Spleen (tissue), 11 donors: ENCODE data around the gene CSF3R. TPM values are rescaled to one million over a fixed set of nuclear protein-coding genes. Genes with fewer than 3 reads are reported as not detected.

ENCODE experiments used
- DNase-seq: peaks from one replicate; pipeline ENCODE4 v3.0.0-alpha.2; 2020
- H3K27ac ChIP-seq, 8 donors: fragments of 200-600 bp; sonication (generic) in 7 of 8; 1 replicate in 4 of 8; 2 replicates in 4 of 8; pipeline versions ENCODE4 v1.5.0 to v1.8.0; 2016 to 2021; ENCODE audit warnings: inconsistent platforms in 4 of 8, mild to moderate bottlenecking in 4 of 8, moderate library complexity in 1 of 8
- H3K27me3 ChIP-seq, 7 donors: fragments of 200-600 bp; sonication (generic) in 6 of 7; replicated peaks in 1 of 7; 1 replicate in 4 of 7; 2 replicates in 3 of 7; pipeline versions ENCODE4 v1.5.0 to v1.8.0; 2016 to 2021; ENCODE audit warnings: inconsistent platforms in 3 of 7, mild to moderate bottlenecking in 1 of 7
- H3K36me3 ChIP-seq, 6 donors: fragments of 200-600 bp; sonication (generic) in 5 of 6; 1 replicate in 4 of 6; 2 replicates in 2 of 6; pipeline versions ENCODE4 v1.5.0 to v1.8.0; 2016 to 2021; ENCODE audit warnings: inconsistent platforms in 2 of 6
- H3K4me1 ChIP-seq, 6 donors: fragments of 200-600 bp; sonication (generic) in 5 of 6; 1 replicate in 3 of 6; 2 replicates in 3 of 6; pipeline versions ENCODE4 v1.5.0 to v1.8.0; 2016 to 2021; ENCODE audit warnings: inconsistent platforms in 3 of 6
- H3K4me3 ChIP-seq, 8 donors: fragments of 200-600 bp; sonication (generic) in 7 of 8; 1 replicate in 4 of 8; 2 replicates in 4 of 8; pipeline versions ENCODE4 v1.5.0 to v1.8.0; 2016 to 2021; ENCODE audit warnings: inconsistent platforms in 4 of 8, mild to moderate bottlenecking in 4 of 8, moderate library complexity in 2 of 8
- H3K9me3 ChIP-seq, 8 donors: fragments of 200-600 bp; sonication (generic) in 7 of 8; 1 replicate in 4 of 8; 2 replicates in 4 of 8; pipeline versions ENCODE4 v1.5.0 to v1.8.0; 2016 to 2021; ENCODE audit warnings: inconsistent platforms in 4 of 8
- POLR2A ChIP-seq, 3 donors: fragments of 450-650 bp; IDR thresholded peaks; one replicate each; pipeline ENCODE4 v1.5.1; 2017; ENCODE audit warnings: antibody characterized with exemption in 3 of 3, mild to moderate bottlenecking in 1 of 3
- POLR2AphosphoS5 ChIP-seq, 3 donors: sonication (generic); formaldehyde crosslinking; IDR thresholded peaks; one replicate each; pipeline ENCODE4 v1.5.1; 2017; ENCODE audit warnings: antibody characterized with exemption in 3 of 3
- WGBS, 5 donors: extraction: QIAGEN DNeasy Blood & Tissue Kit in 3 of 5; methylation state at CpG; one replicate each; pipeline versions ENCODE4 v1.1.5 to v1.1.7; 2013 to 2018; 5-methylcytosine and 5-hydroxymethylcytosine counted together
- intact Hi-C: fragments of 100-400 bp; cut with DNase I; formaldehyde crosslinking; loops from one replicate; pipeline ENCODE4 v1.15.0; 2023; ENCODE audit warnings: low total_unique reads
- polyA plus RNA-seq, 3 donors: library from polyadenylated mRNA; stranded (reverse); fragments of 200-250 nt; gene quantifications; one replicate each; pipeline ENCODE4 v1.2.1, GENCODE V29; 2013
- total RNA-seq, 7 donors: library from RNA; depleted of rRNA in 3 of 7; stranded (reverse); fragments of >200 nt in 3 of 7; fragmentation: NEBNext Ultra II Directional in 4 of 7; extraction: Animal tissue kit (Norgen Biotek cat#: 25700) in 4 of 7; gene quantifications; one replicate each; pipeline versions ENCODE4 v1.1.0 to v1.2.1, GENCODE V29; 2016 to 2021
- TF ChIP-seq, protein P1 (sequence below), 11 experiments: fragments of 200-600 bp in 7 of 11; fragments of 450-650 bp in 4 of 11; sonication (generic) in 4 of 11; IDR thresholded peaks in 8 of 11; conservative IDR thresholded peaks in 3 of 11; 1 replicate in 7 of 11; 2 replicates in 4 of 11; pipeline versions ENCODE4 v1.4.0 to v1.8.0; 2016 to 2021; ENCODE audit warnings: antibody characterized with exemption in 11 of 11, inconsistent platforms in 4 of 11, mild to moderate bottlenecking in 1 of 11
- donor health status: healthy with polysubstance abuse.
- donor health status: DM: no; HTN: no; CAD: no; lungs with moderate emphysema.
- donor health status: DM: no; HTN: no; CAD: no.
- donor health status: Bipolar disorder and iron deficiency.
- donor health status: healthy.
- donor health status: DM: no; HTN: no; CAD: no.
- donor health status: DM: yes; HTN: yes; CAD: no.

Gene CSF3R
- total and polyA plus RNA-seq, 10 donors: 8.9 to 795 (median 220) TPM

DNA sequence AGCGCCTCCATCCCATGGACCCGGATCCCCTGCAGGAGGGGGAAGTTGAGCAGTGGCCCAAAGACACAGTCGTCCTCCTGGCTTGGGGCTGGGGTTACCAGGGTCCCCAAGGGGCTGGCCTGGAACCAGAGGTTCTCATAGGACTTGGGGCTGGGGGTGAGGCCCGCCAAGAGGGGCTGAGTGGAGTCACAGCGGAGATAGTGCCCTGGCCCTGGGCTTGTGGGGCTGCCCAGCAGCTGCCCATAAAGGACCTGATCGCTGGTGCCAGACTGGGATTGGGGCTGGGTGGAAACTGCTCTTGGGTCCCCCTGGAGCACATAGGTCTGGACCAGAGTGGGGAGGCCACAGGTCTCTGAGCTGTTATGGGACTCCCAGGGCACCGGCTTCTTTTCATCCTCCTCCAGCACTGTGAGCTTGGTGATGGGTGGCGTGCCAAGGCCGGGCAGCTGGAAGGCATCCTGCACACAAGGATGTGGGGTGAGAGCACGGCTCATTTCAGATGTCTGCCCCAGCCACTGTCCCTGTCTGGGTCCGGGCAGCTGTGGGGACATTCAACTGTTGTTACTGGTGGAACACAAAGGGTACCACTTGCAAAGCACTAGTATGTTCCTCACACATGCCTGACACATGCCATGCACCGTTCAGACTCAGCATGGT is 16.2 kb downstream of the CSF3R start:
- H3K27me3 ChIP-seq: no peaks in the 10 kb centered on the region
- WGBS, 5 donors: 87 to 94% (median 93%) methylated on average over 9 to 12 of the region's 12 CpGs
- TF ChIP-seq, protein P1, sequence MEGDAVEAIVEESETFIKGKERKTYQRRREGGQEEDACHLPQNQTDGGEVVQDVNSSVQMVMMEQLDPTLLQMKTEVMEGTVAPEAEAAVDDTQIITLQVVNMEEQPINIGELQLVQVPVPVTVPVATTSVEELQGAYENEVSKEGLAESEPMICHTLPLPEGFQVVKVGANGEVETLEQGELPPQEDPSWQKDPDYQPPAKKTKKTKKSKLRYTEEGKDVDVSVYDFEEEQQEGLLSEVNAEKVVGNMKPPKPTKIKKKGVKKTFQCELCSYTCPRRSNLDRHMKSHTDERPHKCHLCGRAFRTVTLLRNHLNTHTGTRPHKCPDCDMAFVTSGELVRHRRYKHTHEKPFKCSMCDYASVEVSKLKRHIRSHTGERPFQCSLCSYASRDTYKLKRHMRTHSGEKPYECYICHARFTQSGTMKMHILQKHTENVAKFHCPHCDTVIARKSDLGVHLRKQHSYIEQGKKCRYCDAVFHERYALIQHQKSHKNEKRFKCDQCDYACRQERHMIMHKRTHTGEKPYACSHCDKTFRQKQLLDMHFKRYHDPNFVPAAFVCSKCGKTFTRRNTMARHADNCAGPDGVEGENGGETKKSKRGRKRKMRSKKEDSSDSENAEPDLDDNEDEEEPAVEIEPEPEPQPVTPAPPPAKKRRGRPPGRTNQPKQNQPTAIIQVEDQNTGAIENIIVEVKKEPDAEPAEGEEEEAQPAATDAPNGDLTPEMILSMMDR (IDR thresholded peaks at IDR 0.05 in 8 of 11, conservative IDR thresholded peaks at IDR 0.05 in 3 of 11): no peak
- TF ChIP-seq POLR2AphosphoS5 (IDR thresholded peaks at IDR 0.05): peak in 1 of 3 donors; percentile 68
- intact Hi-C loops: no loop called here
- peaks cover 11 to 45% (median 21%) of the 10 kb centered on the region in 6 donors for H3K4me1 ChIP-seq
- H3K27ac ChIP-seq: peak overlapping the region in 1 of 8 donors; percentile 95
- no peak overlapping the region for H3K4me3 ChIP-seq
- H3K9me3 ChIP-seq: no peaks in the 10 kb centered on the region
- DNase-seq: peak; percentile 72
- H3K36me3 ChIP-seq: peaks cover 0 to 73% (median 11%) of the 10 kb centered on the region in 6 donors

DNA sequence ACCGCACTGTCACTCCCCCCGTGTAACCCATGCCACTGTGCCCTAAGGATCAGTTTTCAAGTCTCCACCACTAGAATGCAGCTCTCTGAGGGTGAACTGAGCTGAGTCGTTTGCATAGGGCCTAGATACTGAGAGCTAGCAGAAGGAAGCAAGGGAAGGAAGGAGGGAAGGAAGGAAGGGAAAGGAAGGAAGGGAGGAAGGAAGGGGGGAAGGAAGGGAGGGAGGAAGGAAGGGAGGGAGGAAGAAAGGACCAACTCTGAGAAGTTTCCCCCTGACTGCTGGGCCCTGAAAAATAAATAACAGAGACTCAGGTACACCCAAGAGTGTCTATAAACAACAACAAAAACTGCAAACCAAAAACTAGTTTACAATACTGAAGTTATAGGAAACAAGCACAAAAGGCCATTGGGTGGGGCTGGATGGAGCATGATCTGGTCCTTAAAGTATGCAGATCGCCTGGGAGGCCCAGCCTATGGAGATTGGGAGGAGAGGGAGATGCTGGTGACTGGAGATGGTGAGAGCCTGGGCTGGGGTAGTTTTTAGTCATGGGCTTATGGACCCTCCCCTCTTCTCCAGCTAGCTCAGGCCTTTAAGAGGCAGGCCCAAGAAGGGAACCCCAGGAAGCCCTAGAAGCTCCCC is 16.9 kb downstream of the CSF3R start:
- WGBS, 5 donors: 61 to 80% (median 74%) methylated on average over 4 of the region's 4 CpGs
- intact Hi-C loops: no loop called here
- peak overlapping the region in 2 of 8 donors; percentile 92 to 95 for H3K27ac ChIP-seq

DNA sequence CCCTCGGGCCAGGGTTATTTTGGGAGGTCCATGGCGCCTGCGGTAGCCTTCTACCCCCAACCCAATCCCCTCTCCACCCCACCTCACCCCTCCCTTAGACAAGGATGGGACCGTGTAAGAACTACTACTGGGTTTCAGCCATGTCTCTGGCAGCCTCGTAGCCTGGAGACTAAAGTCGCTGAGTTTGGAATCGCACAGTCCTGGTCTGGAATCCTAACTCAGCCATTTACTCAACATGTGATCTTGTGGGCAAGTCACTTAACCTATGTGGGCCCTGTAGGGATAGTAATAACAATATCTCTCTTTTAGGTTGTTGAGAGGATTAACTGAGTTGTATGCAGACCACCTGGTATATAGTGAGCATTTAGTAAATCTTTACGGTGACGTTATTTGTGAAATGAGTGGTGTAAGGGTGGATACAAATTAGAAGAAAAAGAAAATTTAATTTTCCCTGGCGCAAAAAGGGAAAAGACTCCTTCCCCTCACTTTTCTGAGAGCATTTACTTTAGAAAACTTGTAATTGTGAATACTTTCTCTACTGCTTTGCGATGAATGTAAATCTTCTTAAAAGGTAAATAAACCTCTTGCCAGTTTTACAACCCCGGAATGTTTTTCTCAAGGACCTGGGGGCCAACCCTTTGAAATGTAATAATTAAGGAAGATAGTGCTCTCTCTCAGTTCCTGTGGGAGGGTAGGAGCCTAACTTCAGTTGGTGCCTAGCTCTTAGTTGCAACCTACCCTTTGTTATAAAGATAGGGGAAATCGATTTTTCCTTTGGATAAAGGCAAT is 17.9 kb downstream of the CSF3R start:
- intact Hi-C loops: no loop called here

More for the DNA sequence above, 16.9 kb downstream of the CSF3R start:
- peaks cover 0 to 73% (median 17%) of the 10 kb centered on the region in 6 donors for H3K36me3 ChIP-seq
- H3K27me3 ChIP-seq: no peaks in the 10 kb centered on the region
- peaks cover 11 to 45% (median 22%) of the 10 kb centered on the region in 6 donors for H3K4me1 ChIP-seq
- no peak overlapping the region for H3K4me3 ChIP-seq
- DNase-seq: peak; percentile 25
- H3K9me3 ChIP-seq: no peaks in the 10 kb centered on the region
- TF ChIP-seq, protein P1 (IDR thresholded peaks at IDR 0.05 in 8 of 11, conservative IDR thresholded peaks at IDR 0.05 in 3 of 11): no peak
- no peak for TF ChIP-seq POLR2A (IDR thresholded peaks at IDR 0.05)
- no peak for TF ChIP-seq POLR2AphosphoS5 (IDR thresholded peaks at IDR 0.05)

More for the DNA sequence above, 17.9 kb downstream of the CSF3R start:
- Histone ChIP-seq H3K4me1 (peaks cover 11 to 50% (median 22%) of the 10 kb centered on the region in 6 donors), H3K4me3 (peak overlapping the region; percentile 73 to 99 (median 98)), H3K27me3 (no peaks in the 10 kb centered on the region), H3K27ac (peak overlapping the region; percentile 88 to 95 (median 91)), H3K9me3 (no peaks in the 10 kb centered on the region), H3K36me3 (peaks cover 0 to 73% (median 27%) of the 10 kb centered on the region in 6 donors)
- TF ChIP-seq POLR2A (IDR thresholded peaks at IDR 0.05): no peak
- TF ChIP-seq POLR2AphosphoS5 (IDR thresholded peaks at IDR 0.05): no peak
- TF ChIP-seq, protein P1 (IDR thresholded peaks at IDR 0.05 in 8 of 11, conservative IDR thresholded peaks at IDR 0.05 in 3 of 11): no peak
- 33 to 41% (median 38%) methylated on average over 13 of the region's 13 CpGs for WGBS, 5 donors
- peak; percentile 2 for DNase-seq
